HG03039 (cell line): ENCODE data around the gene CYP4F2.
"Not testable (repeated sequence)": the region's sequence is repeated elsewhere in the genome, so short reads cannot be mapped to it uniquely, and the experiment has no call there.

ENCODE experiments used
- ATAC-seq: cut with Tn5 transposase; IDR thresholded peaks from one replicate; pipeline ENCODE4 v1.9.1; 2021; ENCODE audit warnings: mild to moderate bottlenecking, moderate library complexity; ENCODE audit not compliant: unreplicated experiment

CYP4F2 gene

GRCh38 chr19:15900504-15900903 is 2.6 kb upstream of the CYP4F2 start:
- ATAC-seq, result no peak

- not testable (repeated sequence) for ATAC-seq
These were observed 2.2 kb upstream of the CYP4F2 start for GRCh38 chr19:15900032-15900431.

GRCh38 chr19:15899561-15899960 is 1.7 kb upstream of the CYP4F2 start:
- ATAC-seq, result not testable (repeated sequence)

- no peak for ATAC-seq
These were observed 692 bp downstream of the CYP4F2 start for GRCh38 chr19:15897026-15897737.

GRCh38 chr19:15895876-15896430 is 1.9 kb downstream of the CYP4F2 start:
- ATAC-seq, result no peak

GRCh38 chr19:15894359-15894758 is 3.5 kb downstream of the CYP4F2 start:
- no peak for ATAC-seq

GRCh38 chr19:15893477-15893876 is 4.4 kb downstream of the CYP4F2 start:
- no peak for ATAC-seq

- no peak for ATAC-seq
These were observed 5.9 kb downstream of the CYP4F2 start for GRCh38 chr19:15892012-15892411.

- ATAC-seq, result no peak
These were observed 6.4 kb downstream of the CYP4F2 start for GRCh38 chr19:15891434-15891833.

- ATAC-seq, result not testable (repeated sequence)
These were observed 8.5 kb downstream of the CYP4F2 start for GRCh38 chr19:15889339-15889738.

GRCh38 chr19:15885919-15886318 is 12.0 kb downstream of the CYP4F2 start:
- ATAC-seq, result no peak

GRCh38 chr19:15885167-15885566 is 12.7 kb downstream of the CYP4F2 start:
- no peak for ATAC-seq

- ATAC-seq, result not testable (repeated sequence)
These were observed 14.5 kb downstream of the CYP4F2 start for GRCh38 chr19:15883329-15883728.

- ATAC-seq, result no peak
These were observed 22.9 kb downstream of the CYP4F2 start for GRCh38 chr19:15874821-15875474.

GRCh38 chr19:15873771-15874170 is 24.1 kb downstream of the CYP4F2 start:
- not testable (repeated sequence) for ATAC-seq

GRCh38 chr19:15871570-15871969 is 26.3 kb downstream of the CYP4F2 start:
- ATAC-seq, result no peak

GRCh38 chr19:15869873-15870272 is 28.0 kb downstream of the CYP4F2 start:
- no peak for ATAC-seq

GRCh38 chr19:15869109-15869555 is 28.7 kb downstream of the CYP4F2 start:
- no peak for ATAC-seq

- ATAC-seq, result no peak
These were observed 31.2 kb downstream of the CYP4F2 start for GRCh38 chr19:15866636-15867035.

- ATAC-seq, result no peak
These were observed 33.0 kb downstream of the CYP4F2 start for GRCh38 chr19:15864824-15865223.

- no peak for ATAC-seq
These were observed 34.6 kb downstream of the CYP4F2 start for GRCh38 chr19:15863272-15863671.

GRCh38 chr19:15862444-15862843 is 35.4 kb downstream of the CYP4F2 start:
- ATAC-seq, result no peak
